Keratinocyte (primary cell): ENCODE results near the gene NAA10. TPM values are rescaled to one million over a fixed set of nuclear protein-coding genes. Genes with fewer than 3 reads are reported as not detected.

Experiments used
- DNase-seq: peaks from one replicate; pipeline ENCODE4 v3.0.0-alpha.2; 2011; ENCODE audit warnings: low read depth, missing footprints, low spot score
- FAIRE-seq: peaks from 2 replicates; lab custom pipeline; 2011; peaks lifted over from hg19 to GRCh38; lab: Jason Lieb, UNC
- H2AFZ ChIP-seq: 2 replicates; pipeline ENCODE4 v1.6.0; 2012; ENCODE audit warnings: low read length, control low read depth, inconsistent platforms; ENCODE audit not compliant: control insufficient read depth
- H3K27ac ChIP-seq: 2 replicates; pipeline ENCODE4 v1.5.1; 2011; ENCODE audit warnings: low read length; ENCODE audit not compliant: control insufficient read depth, insufficient read depth
- H3K27me3 ChIP-seq: 3 replicates; pipeline ENCODE4 v1.6.0; 2011; ENCODE audit warnings: low read length; ENCODE audit not compliant: control insufficient read depth, insufficient read depth; ENCODE audit errors: extremely low read depth
- H3K36me3 ChIP-seq, 2 experiments: 2 replicates in 1 of 2; 3 replicates in 1 of 2; pipeline ENCODE4 v1.5.1; 2011; ENCODE audit warnings: low read length in 2 of 2, mild to moderate bottlenecking in 1 of 2; ENCODE audit not compliant: control insufficient read depth in 2 of 2, insufficient read depth in 2 of 2; ENCODE audit errors: extremely low read depth in 1 of 2
- H3K4me1 ChIP-seq: 3 replicates; pipeline ENCODE4 v1.5.1; 2011; ENCODE audit warnings: low read length; ENCODE audit not compliant: control insufficient read depth, insufficient read depth; ENCODE audit errors: extremely low read depth
- H3K4me2 ChIP-seq: 3 replicates; pipeline ENCODE4 v1.6.0; 2011; ENCODE audit warnings: low read depth, low read length; ENCODE audit not compliant: control insufficient read depth, insufficient read depth; ENCODE audit errors: extremely low read depth
- H3K4me3 ChIP-seq, 3 experiments: fragments of 200-600 bp in 1 of 3; sonication (generic) in 1 of 3; 2 replicates in 2 of 3; 3 replicates in 1 of 3; pipeline ENCODE4 v1.5.1; 2011 to 2016; ENCODE audit warnings: low read length in 3 of 3, mild to moderate bottlenecking in 3 of 3, control low read depth in 2 of 3, inconsistent platforms in 1 of 3, low read depth in 1 of 3, mixed read lengths in 1 of 3, mixed run types in 1 of 3, moderate library complexity in 1 of 3; ENCODE audit not compliant: control insufficient read depth in 2 of 3, insufficient read depth in 2 of 3; ENCODE audit errors: extremely low read depth in 1 of 3
- H3K79me2 ChIP-seq: 2 replicates; pipeline ENCODE4 v1.6.0; 2012; ENCODE audit warnings: low read length; ENCODE audit not compliant: control insufficient read depth, insufficient read depth
- H3K9ac ChIP-seq: 3 replicates; pipeline ENCODE4 v1.6.0; 2011; ENCODE audit warnings: low read length; ENCODE audit not compliant: control insufficient read depth, insufficient read depth; ENCODE audit errors: extremely low read depth
- H3K9me1 ChIP-seq: 3 replicates; pipeline ENCODE4 v1.6.0; 2011; ENCODE audit warnings: low read length; ENCODE audit not compliant: control insufficient read depth, insufficient read depth; ENCODE audit errors: extremely low read depth
- H3K9me3 ChIP-seq: 2 replicates; pipeline ENCODE4 v1.5.1; 2012; ENCODE audit warnings: low read depth, low read length; ENCODE audit not compliant: control insufficient read depth
- H4K20me1 ChIP-seq: 3 replicates; pipeline ENCODE4 v1.6.0; 2011; ENCODE audit warnings: low read length; ENCODE audit not compliant: control insufficient read depth, insufficient read depth; ENCODE audit errors: extremely low read depth
- EZH2 ChIP-seq: IDR thresholded peaks from one replicate; pipeline ENCODE4 v1.6.1; 2012; ENCODE audit warnings: inconsistent platforms, mild to moderate bottlenecking, low read length, moderate library complexity
- dilution Hi-C: fragments of 300-500 bp; cut with MboI; formaldehyde crosslinking; loops from one replicate; pipeline ENCODE4 v1.7.0; 2020; ENCODE audit warnings: low sequenced_read_pairs; ENCODE audit not compliant: extremely low pct_ligation_motif_present
- polyA plus RNA-seq, 5 experiments: library from polyadenylated mRNA; depleted of rRNA in 3 of 5; stranded (reverse) in 3 of 5; stranded (forward) in 1 of 5; unstranded in 1 of 5; fragments of >200 nt; gene quantifications; 1 replicate in 1 of 5; 2 replicates in 3 of 5; 3 replicates in 1 of 5; pipeline versions ENCODE4 v1.2.1 to v1.2.3, GENCODE V29; 2011 to 2012; ENCODE audit warnings: missing spikeins in 2 of 5, low read depth in 1 of 5, low replicate concordance in 1 of 5
- TF ChIP-seq, protein P1 (sequence below), 3 experiments: IDR thresholded peaks in 1 of 3; conservative IDR thresholded peaks in 1 of 3; optimal IDR thresholded peaks in 1 of 3; 2 replicates in 2 of 3; 3 replicates in 1 of 3; pipeline versions ENCODE3 to v1.5.1; 2011; ENCODE audit warnings: low read length in 3 of 3, mild to moderate bottlenecking in 3 of 3, moderate library complexity in 2 of 3, control low read depth in 1 of 3, inconsistent platforms in 1 of 3; ENCODE audit not compliant: insufficient read depth in 2 of 3; ENCODE audit errors: extremely low read depth in 1 of 3

The NAA10 gene
- polyA plus RNA-seq, 1 donor (not counting 4 experiments of a cell fraction or from before 2014, with no cell fraction given), result 103 TPM

- Histone ChIP-seq H4K20me1 (no peaks in the 10 kb centered on the region), H3K27ac (peak overlapping the region; percentile 78), H3K9ac (peak overlapping the region; percentile 84), H2AFZ (no peak overlapping the region), H3K4me1 (peaks cover 11% of the 10 kb centered on the region), H3K27me3 (no peaks in the 10 kb centered on the region), H3K4me2 (peak overlapping the region; percentile 88), H3K9me1 (no peaks in the 10 kb centered on the region), H3K4me3 (peak overlapping the region; percentile 41 to 79 (median 62)), H3K36me3 (peaks cover 6 to 9% of the 10 kb centered on the region in 2 experiments), H3K9me3 (no peaks in the 10 kb centered on the region), H3K79me2 (peaks cover 13% of the 10 kb centered on the region)
- no peak for TF ChIP-seq EZH2
- TF ChIP-seq, protein P1, sequence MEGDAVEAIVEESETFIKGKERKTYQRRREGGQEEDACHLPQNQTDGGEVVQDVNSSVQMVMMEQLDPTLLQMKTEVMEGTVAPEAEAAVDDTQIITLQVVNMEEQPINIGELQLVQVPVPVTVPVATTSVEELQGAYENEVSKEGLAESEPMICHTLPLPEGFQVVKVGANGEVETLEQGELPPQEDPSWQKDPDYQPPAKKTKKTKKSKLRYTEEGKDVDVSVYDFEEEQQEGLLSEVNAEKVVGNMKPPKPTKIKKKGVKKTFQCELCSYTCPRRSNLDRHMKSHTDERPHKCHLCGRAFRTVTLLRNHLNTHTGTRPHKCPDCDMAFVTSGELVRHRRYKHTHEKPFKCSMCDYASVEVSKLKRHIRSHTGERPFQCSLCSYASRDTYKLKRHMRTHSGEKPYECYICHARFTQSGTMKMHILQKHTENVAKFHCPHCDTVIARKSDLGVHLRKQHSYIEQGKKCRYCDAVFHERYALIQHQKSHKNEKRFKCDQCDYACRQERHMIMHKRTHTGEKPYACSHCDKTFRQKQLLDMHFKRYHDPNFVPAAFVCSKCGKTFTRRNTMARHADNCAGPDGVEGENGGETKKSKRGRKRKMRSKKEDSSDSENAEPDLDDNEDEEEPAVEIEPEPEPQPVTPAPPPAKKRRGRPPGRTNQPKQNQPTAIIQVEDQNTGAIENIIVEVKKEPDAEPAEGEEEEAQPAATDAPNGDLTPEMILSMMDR (optimal IDR thresholded peaks at IDR 0.05 in 1 of 3, IDR thresholded peaks at IDR 0.05 in 1 of 3, conservative IDR thresholded peaks at IDR 0.05 in 1 of 3; ENCODE audit: extremely low read depth in 1 of 3, insufficient read depth in 2 of 3, low read length in 3 of 3), result no peak
- FAIRE-seq (peak; percentile 9), DNase-seq (peak; percentile 84)
- dilution Hi-C loops, result no loop called here
Measured at GRCh38 chrX:153927922-153928760, 6.7 kb downstream of the NAA10 start.

DNA sequence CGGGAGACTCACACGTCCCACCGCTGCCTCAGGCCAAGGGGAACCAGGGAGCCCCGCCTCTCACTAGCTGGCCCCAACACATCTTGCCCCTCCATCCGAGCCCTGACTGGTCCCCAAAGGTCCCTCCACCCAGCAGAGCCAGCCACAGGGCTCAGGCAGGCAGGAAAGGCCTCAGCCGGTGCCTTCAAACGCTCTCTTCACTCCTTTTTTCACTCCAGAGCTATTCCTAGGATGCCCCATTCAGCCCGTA, 7.2 kb downstream of the NAA10 start:
- Histone ChIP-seq H3K9me1 (no peaks in the 10 kb centered on the region), H3K9ac (peak overlapping the region; percentile 84), H4K20me1 (no peaks in the 10 kb centered on the region), H3K27ac (peak overlapping the region; percentile 78), H3K36me3 (peaks cover 6 to 8% of the 10 kb centered on the region in 2 experiments), H3K27me3 (no peaks in the 10 kb centered on the region), H3K4me3 (peak overlapping the region; percentile 41 to 79 (median 62)), H3K79me2 (peaks cover 8% of the 10 kb centered on the region), H3K4me2 (peak overlapping the region; percentile 88), H2AFZ (no peak overlapping the region), H3K9me3 (no peaks in the 10 kb centered on the region), H3K4me1 (peaks cover 11% of the 10 kb centered on the region)
- dilution Hi-C loops, result no loop called here
- TF ChIP-seq, protein P1 (optimal IDR thresholded peaks at IDR 0.05 in 1 of 3, IDR thresholded peaks at IDR 0.05 in 1 of 3, conservative IDR thresholded peaks at IDR 0.05 in 1 of 3; ENCODE audit: extremely low read depth in 1 of 3, insufficient read depth in 2 of 3, low read length in 3 of 3), result no peak
- no peak for TF ChIP-seq EZH2
- DNase-seq, result no peak
- no peak for FAIRE-seq
